B cell (primary cell): Measurements from ENCODE around the gene STK11. TPM values are rescaled to one million over a fixed set of nuclear protein-coding genes. Genes with fewer than 3 reads are reported as not detected.

Experiments used
- ATAC-seq: fragments of 200-7000 bp; cut with Tn5 transposase; one replicate; pipeline ENCODE4 v1.10.0; 2021; ENCODE audit warnings: low read depth, mild to moderate bottlenecking, moderate number of reproducible peaks, moderate library complexity
- CTCF ChIA-PET: fragments of 350-600 bp; sonication (Branson Sonifier 250); formaldehyde crosslinking; loops from one replicate; lab custom pipeline; 2021; ENCODE audit warnings: antibody characterized with exemption, inconsistent platforms; lab: Charles Lee
- POLR2A ChIA-PET: fragments of 350-600 bp; sonication (Branson Sonifier 250); formaldehyde crosslinking; loops from one replicate; lab custom pipeline; 2021; ENCODE audit warnings: antibody characterized with exemption; lab: Charles Lee
- DNase-seq: peaks from one replicate; pipeline ENCODE4 v3.0.0; 2013
- H2AFZ ChIP-seq: 2 replicates; pipeline ENCODE4 v1.6.1; 2012; ENCODE audit warnings: mild to moderate bottlenecking, low read depth, low read length; ENCODE audit not compliant: insufficient read depth, poor library complexity, severe bottlenecking
- H3K27ac ChIP-seq, 2 donors: 1 replicate in 1 of 2; 2 replicates in 1 of 2; pipeline ENCODE4 v1.5.1; 2012 to 2013; ENCODE audit warnings: low read length in 2 of 2, mild to moderate bottlenecking in 2 of 2, moderate library complexity in 1 of 2
- H3K27me3 ChIP-seq, 4 experiments: fragments of 200-600 bp in 1 of 4; sonication (generic) in 1 of 4; replicated peaks in 1 of 4; 1 replicate in 2 of 4; 2 replicates in 2 of 4; pipeline versions ENCODE4 v1.6.1 to v1.7.0; 2013 to 2016; ENCODE audit warnings: low read length in 3 of 4, mild to moderate bottlenecking in 2 of 4, mixed read lengths in 1 of 4, moderate library complexity in 1 of 4; ENCODE audit not compliant: insufficient read depth in 4 of 4, control insufficient read depth in 3 of 4; ENCODE audit errors: control extremely low read depth in 1 of 4
- H3K36me3 ChIP-seq, 2 experiments: replicated peaks in 1 of 2; 1 replicate in 1 of 2; 2 replicates in 1 of 2; pipeline versions ENCODE4 v1.6.1 to v1.7.1; 2013; ENCODE audit warnings: low read length in 1 of 2; ENCODE audit not compliant: insufficient read depth in 2 of 2, control insufficient read depth in 1 of 2; ENCODE audit errors: control extremely low read depth in 1 of 2, extremely low read depth in 1 of 2
- H3K4me1 ChIP-seq, 2 donors: fragments of 200-600 bp in 1 of 2; sonication (generic) in 1 of 2; 1 replicate in 1 of 2; 2 replicates in 1 of 2; pipeline versions ENCODE4 v1.5.1 to v1.6.1; 2013 to 2017; ENCODE audit warnings: low read length in 2 of 2; ENCODE audit not compliant: control insufficient read depth in 2 of 2, insufficient read depth in 2 of 2
- H3K4me2 ChIP-seq: replicated peaks from 2 replicates; pipeline ENCODE3; 2012; ENCODE audit warnings: mild to moderate bottlenecking, low read depth, low read length; ENCODE audit not compliant: poor library complexity, severe bottlenecking
- H3K4me3 ChIP-seq, 5 experiments: fragments of 200-600 bp in 1 of 5; sonication (generic) in 1 of 5; 1 replicate in 3 of 5; 2 replicates in 2 of 5; pipeline versions ENCODE4 v1.5.1 to v1.7.0; 2011 to 2016; ENCODE audit warnings: low read length in 4 of 5, mild to moderate bottlenecking in 4 of 5, low read depth in 2 of 5, control low read depth in 1 of 5, moderate library complexity in 1 of 5; ENCODE audit not compliant: insufficient read depth in 1 of 5; ENCODE audit errors: control extremely low read depth in 1 of 5, extremely low read depth in 1 of 5
- H3K79me2 ChIP-seq: fragments of 200-600 bp; sonication (generic); one replicate; pipeline ENCODE4 v1.6.0; 2016; ENCODE audit warnings: low read length; ENCODE audit not compliant: control insufficient read depth, insufficient read depth
- H3K9ac ChIP-seq: fragments of 200-600 bp; sonication (generic); 2 replicates; pipeline ENCODE4 v1.6.1; 2017; ENCODE audit warnings: mild to moderate bottlenecking, low read length, moderate library complexity
- H3K9me3 ChIP-seq, 3 donors: one replicate each; pipeline versions ENCODE4 v1.6.1 to v1.7.1; 2013; ENCODE audit warnings: low read length in 2 of 3; ENCODE audit not compliant: control insufficient read depth in 2 of 3, insufficient read depth in 1 of 3; ENCODE audit errors: control extremely low read depth in 1 of 3
- H4K20me1 ChIP-seq: 2 replicates; pipeline ENCODE4 v1.6.0; 2012; ENCODE audit warnings: mild to moderate bottlenecking, low read length; ENCODE audit not compliant: insufficient read depth, control insufficient read depth, poor library complexity, severe bottlenecking
- H3K27ac Mint-ChIP-seq: one replicate; pipeline ENCODE4 v1.8.0; 2021; ENCODE audit warnings: mixed read lengths
- H3K27me3 Mint-ChIP-seq: one replicate; pipeline ENCODE4 v1.8.0; 2021; ENCODE audit warnings: mixed read lengths
- H3K4me1 Mint-ChIP-seq: one replicate; pipeline ENCODE4 v1.8.0; 2021; ENCODE audit warnings: mixed read lengths
- H3K4me3 Mint-ChIP-seq: one replicate; pipeline ENCODE4 v1.8.0; 2021; ENCODE audit warnings: mixed read lengths
- H3K9me3 Mint-ChIP-seq: one replicate; pipeline ENCODE4 v1.8.0; 2022; ENCODE audit warnings: mixed read lengths; ENCODE audit not compliant: insufficient read depth
- EZH2 ChIP-seq: IDR thresholded peaks from 2 replicates; pipeline ENCODE4 v1.6.1; 2012; ENCODE audit warnings: borderline replicate concordance, low read depth, mild to moderate bottlenecking, moderate library complexity, low read length; ENCODE audit not compliant: insufficient read depth, poor library complexity, severe bottlenecking
- WGBS: methylation state at CpG from one replicate; pipeline ENCODE4 v1.1.5; 2013; ENCODE audit warnings: missing lambda C conversion rate; ENCODE audit not compliant: insufficient coverage; 5-methylcytosine and 5-hydroxymethylcytosine counted together
- intact Hi-C: fragments of 100-400 bp; cut with micrococcal nuclease; formaldehyde crosslinking; loops from one replicate; pipeline ENCODE4 v1.10.0; 2022
- polyA plus RNA-seq: library from polyadenylated mRNA; depleted of rRNA; stranded (reverse); fragments of >200 nt; gene quantifications from 2 replicates; pipeline ENCODE4 v1.2.3, GENCODE V29; 2012
- total RNA-seq, 2 donors: library from RNA; stranded (reverse); fragments of 120-200 nt in 1 of 2; gene quantifications; 1 replicate in 1 of 2; 2 replicates in 1 of 2; pipeline versions ENCODE4 v1.2.3 to v1.2.4, GENCODE V29; 2013 to 2022
- TF ChIP-seq, protein P1 (sequence below): fragments of 200-600 bp; IDR thresholded peaks from one replicate; pipeline ENCODE4 v1.8.0; 2022; ENCODE audit warnings: antibody characterized with exemption, mild to moderate bottlenecking

The STK11 gene
- total and polyA plus RNA-seq, 2 donors (not counting 1 experiment from before 2014, with no cell fraction given): 87.9 to 89.9 TPM

- H3K4me3 Mint-ChIP-seq: peak overlapping the region; percentile 97
- WGBS: 30% methylated on average over 21 of the region's 28 CpGs
- peak overlapping the region; percentile 99 for H3K4me2 ChIP-seq
- no peaks in the 10 kb centered on the region for H3K27me3 Mint-ChIP-seq
- peak overlapping the region; percentile 98 for H3K9ac ChIP-seq
- CTCF ChIA-PET: interaction anchor here (7.6 to 10.0 kb wide), 2 partner anchors 8 to 18 kb away, joined by 113 to 658 read pairs; partner anchors contain the start of gene ATP5F1D
- H3K27ac ChIP-seq: peak overlapping the region; percentile 96 to 99
- POLR2A ChIA-PET: interaction anchor here (0.5 to 11.0 kb wide), 9 partner anchors 3 to 492 kb away, joined by 3 to 402 read pairs (median 5); partner anchors contain the start of genes ABCA7, ATP5F1D, CIRBP and FAM174C
- H3K9me3 ChIP-seq: no peaks in the 10 kb centered on the region
- no peak overlapping the region for H2AFZ ChIP-seq
- H3K36me3 ChIP-seq: peaks cover 0 to 12% of the 10 kb centered on the region in 2 experiments
- ATAC-seq (no peak), DNase-seq (peak; percentile 86)
- H3K4me1 ChIP-seq: peaks cover 72 to 91% of the 10 kb centered on the region in 2 donors
- peak overlapping the region; percentile 100 for H3K27ac Mint-ChIP-seq
- peaks cover 78% of the 10 kb centered on the region for H3K4me1 Mint-ChIP-seq
- peaks cover 27% of the 10 kb centered on the region for H3K79me2 ChIP-seq
- no peaks in the 10 kb centered on the region for H3K9me3 Mint-ChIP-seq
- H3K27me3 ChIP-seq: no peaks in the 10 kb centered on the region
- intact Hi-C loops: loop anchor here (1.0 to 5.0 kb wide), 2 partner anchors 13 to 355 kb away; no protein-coding TSS in a partner anchor
- TF ChIP-seq, protein P1, sequence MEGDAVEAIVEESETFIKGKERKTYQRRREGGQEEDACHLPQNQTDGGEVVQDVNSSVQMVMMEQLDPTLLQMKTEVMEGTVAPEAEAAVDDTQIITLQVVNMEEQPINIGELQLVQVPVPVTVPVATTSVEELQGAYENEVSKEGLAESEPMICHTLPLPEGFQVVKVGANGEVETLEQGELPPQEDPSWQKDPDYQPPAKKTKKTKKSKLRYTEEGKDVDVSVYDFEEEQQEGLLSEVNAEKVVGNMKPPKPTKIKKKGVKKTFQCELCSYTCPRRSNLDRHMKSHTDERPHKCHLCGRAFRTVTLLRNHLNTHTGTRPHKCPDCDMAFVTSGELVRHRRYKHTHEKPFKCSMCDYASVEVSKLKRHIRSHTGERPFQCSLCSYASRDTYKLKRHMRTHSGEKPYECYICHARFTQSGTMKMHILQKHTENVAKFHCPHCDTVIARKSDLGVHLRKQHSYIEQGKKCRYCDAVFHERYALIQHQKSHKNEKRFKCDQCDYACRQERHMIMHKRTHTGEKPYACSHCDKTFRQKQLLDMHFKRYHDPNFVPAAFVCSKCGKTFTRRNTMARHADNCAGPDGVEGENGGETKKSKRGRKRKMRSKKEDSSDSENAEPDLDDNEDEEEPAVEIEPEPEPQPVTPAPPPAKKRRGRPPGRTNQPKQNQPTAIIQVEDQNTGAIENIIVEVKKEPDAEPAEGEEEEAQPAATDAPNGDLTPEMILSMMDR: peak; percentile 5
- TF ChIP-seq EZH2: no peak
- peak overlapping the region; percentile 61 to 95 (median 81) for H3K4me3 ChIP-seq
- H4K20me1 ChIP-seq: peaks cover 12% of the 10 kb centered on the region
Observed at GRCh38 chr19:1261798-1262622, 56.4 kb downstream of the STK11 start.
